ENCODE data around the gene NCBP2L. TPM values are rescaled to one million over a fixed set of nuclear protein-coding genes. Genes with fewer than 3 reads are reported as not detected.

The NCBP2L gene
- polyA plus RNA-seq, 2 of the 4 experiments (the other 2 are of a cell fraction): not detected

DNA sequence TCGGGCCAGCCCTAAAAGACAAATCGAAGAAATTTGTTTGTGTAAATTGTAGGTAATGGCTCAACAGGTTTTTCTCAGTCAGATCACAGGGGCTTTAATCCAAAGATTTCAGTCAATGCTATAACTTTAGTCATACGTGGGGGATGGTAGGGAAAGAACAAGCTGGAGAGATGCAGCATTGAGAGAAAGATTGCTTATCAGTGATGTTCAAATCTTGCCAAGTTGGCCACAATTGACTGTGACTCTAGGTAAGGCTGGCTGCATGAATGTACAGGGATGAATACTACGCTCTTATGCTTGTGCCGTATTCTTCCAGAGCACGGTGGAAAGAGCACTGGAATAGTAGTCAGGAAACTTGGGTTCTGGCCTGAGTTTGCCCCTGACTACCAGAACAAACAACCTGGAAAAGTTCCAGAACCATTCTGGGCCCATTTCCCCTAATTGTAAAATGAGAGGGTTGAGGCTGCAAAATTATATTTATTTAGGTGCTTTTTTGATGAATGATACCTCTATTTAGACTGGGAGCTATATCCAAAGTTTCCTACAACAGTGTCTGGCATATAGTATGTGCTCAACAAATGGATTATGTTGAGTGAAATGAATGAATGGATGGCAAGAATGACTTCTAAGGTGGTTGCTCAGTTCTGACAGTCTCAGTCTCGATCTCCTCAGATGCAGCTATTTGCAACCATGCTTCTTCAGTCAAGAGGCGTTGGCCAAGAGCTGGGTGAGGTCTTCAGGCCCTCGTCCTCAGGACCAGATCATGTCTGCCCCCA, 46.4 kb upstream of the NCBP2L start:
- H3K9me3 ChIP-seq: no peaks in the 10 kb centered on the region
- FAIRE-seq (peak; percentile 63), ATAC-seq (no peak; a peak in 1 of 6 replicates), DNase-seq (ENCODE audit: low read depth in 1 of 2, low spot score in 1 of 2) (no peak)
- H3K27ac ChIP-seq: peak overlapping the region; percentile 80
- 78% methylated on average over 9 of the region's 9 CpGs for WGBS (ENCODE audit: missing lambda C conversion rate)
- TF ChIP-seq RARB (CRISPR knock-in tag; IDR thresholded peaks at IDR 0.05) (no peak), HEYL (CRISPR knock-in tag; IDR thresholded peaks at IDR 0.05) (no peak), RNF2 (IDR thresholded peaks at IDR 0.05; ENCODE audit: borderline replicate concordance, low read depth) (no peak), EHMT2 (IDR thresholded peaks at IDR 0.05; ENCODE audit: low read depth) (no peak), TFCP2L1 (CRISPR knock-in tag; IDR thresholded peaks at IDR 0.05) (no peak)
- TF ChIP-seq, protein P1, sequence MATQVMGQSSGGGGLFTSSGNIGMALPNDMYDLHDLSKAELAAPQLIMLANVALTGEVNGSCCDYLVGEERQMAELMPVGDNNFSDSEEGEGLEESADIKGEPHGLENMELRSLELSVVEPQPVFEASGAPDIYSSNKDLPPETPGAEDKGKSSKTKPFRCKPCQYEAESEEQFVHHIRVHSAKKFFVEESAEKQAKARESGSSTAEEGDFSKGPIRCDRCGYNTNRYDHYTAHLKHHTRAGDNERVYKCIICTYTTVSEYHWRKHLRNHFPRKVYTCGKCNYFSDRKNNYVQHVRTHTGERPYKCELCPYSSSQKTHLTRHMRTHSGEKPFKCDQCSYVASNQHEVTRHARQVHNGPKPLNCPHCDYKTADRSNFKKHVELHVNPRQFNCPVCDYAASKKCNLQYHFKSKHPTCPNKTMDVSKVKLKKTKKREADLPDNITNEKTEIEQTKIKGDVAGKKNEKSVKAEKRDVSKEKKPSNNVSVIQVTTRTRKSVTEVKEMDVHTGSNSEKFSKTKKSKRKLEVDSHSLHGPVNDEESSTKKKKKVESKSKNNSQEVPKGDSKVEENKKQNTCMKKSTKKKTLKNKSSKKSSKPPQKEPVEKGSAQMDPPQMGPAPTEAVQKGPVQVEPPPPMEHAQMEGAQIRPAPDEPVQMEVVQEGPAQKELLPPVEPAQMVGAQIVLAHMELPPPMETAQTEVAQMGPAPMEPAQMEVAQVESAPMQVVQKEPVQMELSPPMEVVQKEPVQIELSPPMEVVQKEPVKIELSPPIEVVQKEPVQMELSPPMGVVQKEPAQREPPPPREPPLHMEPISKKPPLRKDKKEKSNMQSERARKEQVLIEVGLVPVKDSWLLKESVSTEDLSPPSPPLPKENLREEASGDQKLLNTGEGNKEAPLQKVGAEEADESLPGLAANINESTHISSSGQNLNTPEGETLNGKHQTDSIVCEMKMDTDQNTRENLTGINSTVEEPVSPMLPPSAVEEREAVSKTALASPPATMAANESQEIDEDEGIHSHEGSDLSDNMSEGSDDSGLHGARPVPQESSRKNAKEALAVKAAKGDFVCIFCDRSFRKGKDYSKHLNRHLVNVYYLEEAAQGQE (IDR thresholded peaks at IDR 0.05): no peak
- H3K4me3 ChIP-seq: no peak overlapping the region
- ChIA-PET POLR2A (interaction anchor here (0.6 to 1.6 kb wide), 5 partner anchors 14 to 70 kb away, joined by 3 to 26 read pairs (median 3); no protein-coding TSS in a partner anchor), CTCF (interaction anchor here (0.9 to 1.9 kb wide), 7 partner anchors 12 to 58 kb away, joined by 3 to 9 read pairs (median 5); partner anchors contain the start of genes NCBP2L and TSC22D3)
- H3K4me1 ChIP-seq: peaks cover 61% of the 10 kb centered on the region
- peak overlapping the region; percentile 78 for H3K4me2 ChIP-seq

DNA sequence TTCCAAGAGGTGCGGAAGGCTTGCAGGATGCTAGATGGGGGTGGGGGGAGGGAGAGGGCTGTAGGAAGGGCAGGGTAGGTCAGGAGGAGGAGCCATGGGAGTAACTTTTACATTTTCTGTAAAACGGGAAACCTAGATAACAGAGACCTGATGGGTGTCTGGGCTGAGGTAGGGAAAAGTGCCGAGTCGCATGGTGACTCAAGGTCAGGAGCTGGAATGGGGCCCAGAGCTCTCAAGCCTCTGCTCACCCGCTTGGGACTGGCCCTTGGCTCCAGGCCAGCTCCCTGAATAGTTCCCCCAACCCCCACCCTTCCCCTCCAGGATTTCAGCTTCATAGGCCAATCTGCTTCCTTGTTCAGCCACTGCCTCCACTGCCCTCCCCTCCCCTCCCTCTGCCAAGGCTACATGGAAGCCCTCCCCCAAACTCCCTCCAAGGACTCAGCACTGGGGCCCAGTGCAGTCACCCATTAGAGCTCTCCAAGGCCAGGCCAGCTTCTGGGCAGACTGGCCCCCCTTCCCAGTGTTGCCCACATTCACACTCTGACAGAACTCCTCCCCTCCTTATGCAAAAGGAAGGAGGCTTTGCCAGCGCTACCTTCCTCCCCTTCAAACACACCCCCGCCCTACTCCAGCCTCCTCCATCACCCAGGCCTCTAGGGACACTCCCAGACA, 45.6 kb upstream of the NCBP2L start:
- ChIA-PET CTCF (interaction anchor here (0.7 to 1.9 kb wide), 6 partner anchors 15 to 59 kb away, joined by 3 to 9 read pairs (median 4); partner anchors contain the start of genes NCBP2L and TSC22D3), POLR2A (interaction anchor here (0.6 to 1.6 kb wide), 8 partner anchors 15 to 71 kb away, joined by 3 to 26 read pairs (median 3); no protein-coding TSS in a partner anchor)
- H3K4me3 ChIP-seq: no peak overlapping the region
- H3K27ac ChIP-seq: peak overlapping the region; percentile 80
- WGBS (ENCODE audit: missing lambda C conversion rate): 20% methylated on average over 6 of the region's 7 CpGs
- TF ChIP-seq FOSL2 (IDR thresholded peaks at IDR 0.05) (no peak), FOSL2 (CRISPR knock-in tag; IDR thresholded peaks at IDR 0.05) (peak; percentile 19; the same call in 1 of the 2 replicates), ESRRA (IDR thresholded peaks at IDR 0.05; ENCODE audit: borderline replicate concordance, low read length) (no peak), ZNF302 (CRISPR knock-in tag; IDR thresholded peaks at IDR 0.05) (no peak), JUN (IDR thresholded peaks at IDR 0.05) (peak in 1 of 2 experiments; percentile 51; a peak in 2 of 5 replicates), CEBPB (IDR thresholded peaks at IDR 0.05) (no peak), EP300 (IDR thresholded peaks at IDR 0.05) (peak in 1 of 2 experiments; percentile 25; a peak in 1 of 5 replicates)
- TF ChIP-seq, protein P2, sequence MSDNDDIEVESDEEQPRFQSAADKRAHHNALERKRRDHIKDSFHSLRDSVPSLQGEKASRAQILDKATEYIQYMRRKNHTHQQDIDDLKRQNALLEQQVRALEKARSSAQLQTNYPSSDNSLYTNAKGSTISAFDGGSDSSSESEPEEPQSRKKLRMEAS (IDR thresholded peaks at IDR 0.05): 0 out of 2 replicates have a peak, but pooled peaks have one; percentile 33
- peaks cover 53% of the 10 kb centered on the region for H3K4me1 ChIP-seq
- peak; percentile 93 for FAIRE-seq
- DNase-seq (ENCODE audit: low read depth in 1 of 2, low spot score in 1 of 2): peak; percentile 33 to 83
- H3K4me2 ChIP-seq: peak overlapping the region; percentile 78
- H3K9me3 ChIP-seq: no peaks in the 10 kb centered on the region
- ATAC-seq: peak; percentile 85 to 89

DNA sequence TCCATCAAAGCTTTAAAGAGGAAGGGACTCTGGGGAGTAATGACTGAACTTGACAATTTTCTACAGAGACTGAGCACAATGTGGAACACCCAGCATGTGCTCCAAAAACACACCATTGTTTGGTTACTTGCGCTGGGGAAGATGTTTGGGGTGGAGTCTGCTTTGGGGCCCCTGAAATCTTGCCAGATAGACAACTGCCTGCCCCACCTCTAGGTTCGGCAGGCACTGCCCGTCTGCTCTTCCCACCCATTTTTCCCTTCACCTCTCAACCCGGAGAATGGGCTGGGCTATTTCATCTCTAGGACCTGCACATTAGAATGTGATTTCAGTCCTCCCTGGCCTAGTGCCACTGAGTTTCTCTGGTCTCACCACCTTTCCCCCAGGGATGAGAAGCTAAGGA, 43.8 kb upstream of the NCBP2L start:
- peaks cover 41% of the 10 kb centered on the region for H3K4me1 ChIP-seq
- H3K27ac ChIP-seq: peak overlapping the region in 1 of 2 experiments; percentile 1; a peak in 2 of 6 replicates
- H3K4me3 ChIP-seq: no peak overlapping the region
- DNase-seq (ENCODE audit: low read depth in 1 of 2, low spot score in 1 of 2) (no peak), FAIRE-seq (no peak), ATAC-seq (no peak)
- whole genome bisulfite sequencing (ENCODE audit: missing lambda C conversion rate): 82% methylated on average over 4 of the region's 4 CpGs
- no peak for TF ChIP-seq EHF (CRISPR knock-in tag; IDR thresholded peaks at IDR 0.05)
- TF ChIP-seq, protein P3, sequence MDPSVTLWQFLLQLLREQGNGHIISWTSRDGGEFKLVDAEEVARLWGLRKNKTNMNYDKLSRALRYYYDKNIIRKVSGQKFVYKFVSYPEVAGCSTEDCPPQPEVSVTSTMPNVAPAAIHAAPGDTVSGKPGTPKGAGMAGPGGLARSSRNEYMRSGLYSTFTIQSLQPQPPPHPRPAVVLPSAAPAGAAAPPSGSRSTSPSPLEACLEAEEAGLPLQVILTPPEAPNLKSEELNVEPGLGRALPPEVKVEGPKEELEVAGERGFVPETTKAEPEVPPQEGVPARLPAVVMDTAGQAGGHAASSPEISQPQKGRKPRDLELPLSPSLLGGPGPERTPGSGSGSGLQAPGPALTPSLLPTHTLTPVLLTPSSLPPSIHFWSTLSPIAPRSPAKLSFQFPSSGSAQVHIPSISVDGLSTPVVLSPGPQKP (IDR thresholded peaks at IDR 0.05; ENCODE audit: low read depth, low read length): no peak
- no peak for TF ChIP-seq TFCP2L1 (CRISPR knock-in tag; IDR thresholded peaks at IDR 0.05)
- H3K9me3 ChIP-seq: no peaks in the 10 kb centered on the region
- ChIA-PET CTCF (interaction anchor here (1.1 to 1.8 kb wide), 3 partner anchors 16 to 74 kb away, joined by 3 to 8 read pairs (median 4); no protein-coding TSS in a partner anchor), POLR2A (no interaction called here)
- no peak overlapping the region for H3K4me2 ChIP-seq
